Measurements from ENCODE around the gene PLPP2.

Gene PLPP2

GRCh38 chr19:283395-283794, 7.8 kb downstream of the PLPP2 start:
- TF ChIP-seq REST (IDR thresholded peaks at IDR 0.05; ENCODE audit: insufficient read depth in 1 of 2, low read depth in 2 of 2, low read length in 2 of 2), result no peak
- no peak for TF ChIP-seq TAF1 (IDR thresholded peaks at IDR 0.05; ENCODE audit: borderline replicate concordance, insufficient read depth, low read length)
- TF ChIP-seq POLR2AphosphoS5 (IDR thresholded peaks at IDR 0.05; ENCODE audit: low read depth, low read length), result no peak
- TF ChIP-seq FOXP2 (optimal IDR thresholded peaks at IDR 0.05; ENCODE audit: borderline replicate concordance, extremely low read depth, extremely low read length, insufficient read depth), result no peak
- TF ChIP-seq SIN3A (IDR thresholded peaks at IDR 0.05; ENCODE audit: borderline replicate concordance, insufficient read depth, low read length), result no peak

- TF ChIP-seq SIN3A (IDR thresholded peaks at IDR 0.05; ENCODE audit: borderline replicate concordance, insufficient read depth, low read length) (no peak), POLR2AphosphoS5 (IDR thresholded peaks at IDR 0.05; ENCODE audit: low read depth, low read length) (no peak), FOXP2 (optimal IDR thresholded peaks at IDR 0.05; ENCODE audit: borderline replicate concordance, extremely low read depth, extremely low read length, insufficient read depth) (no peak), REST (IDR thresholded peaks at IDR 0.05; ENCODE audit: insufficient read depth in 1 of 2, low read depth in 2 of 2, low read length in 2 of 2) (no peak), TAF1 (IDR thresholded peaks at IDR 0.05; ENCODE audit: borderline replicate concordance, insufficient read depth, low read length) (no peak)
Observed at GRCh38 chr19:282501-282900, 8.7 kb downstream of the PLPP2 start.

- TF ChIP-seq POLR2AphosphoS5 (IDR thresholded peaks at IDR 0.05; ENCODE audit: low read depth, low read length) (no peak), SIN3A (IDR thresholded peaks at IDR 0.05; ENCODE audit: borderline replicate concordance, insufficient read depth, low read length) (no peak), REST (IDR thresholded peaks at IDR 0.05; ENCODE audit: insufficient read depth in 1 of 2, low read depth in 2 of 2, low read length in 2 of 2) (no peak), FOXP2 (optimal IDR thresholded peaks at IDR 0.05; ENCODE audit: borderline replicate concordance, extremely low read depth, extremely low read length, insufficient read depth) (no peak), TAF1 (IDR thresholded peaks at IDR 0.05; ENCODE audit: borderline replicate concordance, insufficient read depth, low read length) (no peak)
Observed at GRCh38 chr19:281992-282391, 9.2 kb downstream of the PLPP2 start.

GRCh38 chr19:281156-281853, 9.9 kb downstream of the PLPP2 start:
- no peak for TF ChIP-seq FOXP2 (optimal IDR thresholded peaks at IDR 0.05; ENCODE audit: borderline replicate concordance, extremely low read depth, extremely low read length, insufficient read depth)
- no peak for TF ChIP-seq POLR2AphosphoS5 (IDR thresholded peaks at IDR 0.05; ENCODE audit: low read depth, low read length)
- no peak for TF ChIP-seq REST (IDR thresholded peaks at IDR 0.05; ENCODE audit: insufficient read depth in 1 of 2, low read depth in 2 of 2, low read length in 2 of 2)
- no peak for TF ChIP-seq SIN3A (IDR thresholded peaks at IDR 0.05; ENCODE audit: borderline replicate concordance, insufficient read depth, low read length)
- TF ChIP-seq TAF1 (IDR thresholded peaks at IDR 0.05; ENCODE audit: borderline replicate concordance, insufficient read depth, low read length), result no peak
